K562 (cell line): ENCODE results near the gene CEP89.

Experiments used
- NEUROD1 ChIP-seq: fragments of 150-350 bp; IDR thresholded peaks from 2 replicates; pipeline ENCODE4 v1.6.1; 2014; ENCODE audit warnings: borderline replicate concordance, low read length, low read depth; ENCODE audit not compliant: partially characterized antibody
- SMAD4 ChIP-seq: fragments of 250-450 bp; sonication (Bioruptor Pico); conservative IDR thresholded peaks from 2 replicates; pipeline ENCODE4 v1.8.0; 2021; ENCODE audit warnings: inconsistent platforms, mild to moderate bottlenecking, moderate library complexity
- SPI1 ChIP-seq: IDR thresholded peaks from 2 replicates; pipeline ENCODE4 v1.6.1; 2011; ENCODE audit warnings: low read depth, low read length, control low read depth, borderline replicate concordance
- TEAD2 ChIP-seq: fragments of 450-650 bp; IDR thresholded peaks from 2 replicates; pipeline ENCODE4 v1.6.1; 2016; ENCODE audit warnings: missing genetic modification characterization, control low read depth, missing compliant biosample characterization

DNA sequence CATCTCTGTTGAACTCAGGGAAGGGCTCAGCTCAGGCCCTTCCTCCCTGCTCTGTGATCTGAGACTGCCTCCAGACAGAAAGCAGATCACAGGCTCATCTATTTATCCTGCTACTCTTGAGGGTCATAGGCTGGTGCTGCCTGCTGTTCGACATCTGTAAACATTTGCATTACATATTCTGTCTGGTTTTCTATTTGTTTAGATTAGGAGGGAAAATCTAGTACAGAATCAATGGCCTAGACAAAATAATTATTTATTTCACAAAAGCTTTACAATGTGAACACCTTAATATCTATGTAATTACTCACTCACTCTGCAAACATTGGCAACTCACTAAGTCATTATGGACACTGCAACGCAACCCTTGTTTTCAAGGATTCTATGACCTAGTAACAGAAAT is 43.0 kb downstream of the CEP89 start:
- TF ChIP-seq TEAD2 (tag): no peak
- no peak for TF ChIP-seq SMAD4 (CRISPR knock-in tag)
- no peak for TF ChIP-seq NEUROD1
- no peak for TF ChIP-seq SPI1
